Melanocyte of skin (primary cell): ENCODE measurements around the gene CD300LB. TPM values are rescaled to one million over a fixed set of nuclear protein-coding genes. Genes with fewer than 3 reads are reported as not detected.

Experiments
- total RNA-seq, 2 donors: library from RNA; depleted of rRNA; stranded (reverse); fragments of >200 nt; gene quantifications; 2 replicates each; pipeline ENCODE4 v1.2.3, GENCODE V29; 2012

Gene CD300LB
- not detected for total RNA-seq

GRCh38 chr17:74531231-74531761 lies at the start of gene CD300LB:
CD300LB (minus strand) TSS chr17:74531475; CDS start chr17:74531350, 125 bp downstream.

GRCh38 chr17:74567397-74567796 lies 36.1 kb upstream of the CD300LB start, which contains the start of gene CD300H:
CD300H (minus strand) TSS chr17:74567509.

GRCh38 chr17:74545843-74546230 lies 14.6 kb upstream of the CD300LB start, which contains the start of gene CD300C:
CD300C (minus strand) TSS chr17:74546115; CDS start chr17:74545782, 333 bp downstream.

Other genes with a start within 250 kb of the CD300LB start
- not detected for gene KIF19, start 205.2 kb downstream of the CD300LB start, total RNA-seq
- not detected for gene BTBD17, start 169.6 kb downstream of the CD300LB start, total RNA-seq
- not detected for gene GPR142, start 164.0 kb downstream of the CD300LB start, total RNA-seq
- gene GPRC5C, start 99.4 kb downstream of the CD300LB start, total RNA-seq, result 1 to 10 TPM in 1 of 2 donors, under 1 TPM in 1; under 0.01 to 3.3 TPM
- gene CD300A, start 64.8 kb downstream of the CD300LB start, total RNA-seq, result not detected
- gene CD300C, start 14.6 kb upstream of the CD300LB start, total RNA-seq, result not detected
- not detected for gene CD300H, start 36.0 kb upstream of the CD300LB start, total RNA-seq
- gene CD300LD, start 60.8 kb upstream of the CD300LB start, total RNA-seq, result not detected
- not detected for gene CD300E, start 92.3 kb upstream of the CD300LB start, total RNA-seq
- gene CD300LF, start 181.4 kb upstream of the CD300LB start, total RNA-seq, result not detected
- under 1 TPM in 1 of 2 donors, not detected in 1; under 0.01 TPM for gene RAB37, start 205.8 kb upstream of the CD300LB start, total RNA-seq
- gene NHERF1, start 217.2 kb upstream of the CD300LB start, total RNA-seq, result 10 to 100 TPM in 1 of 2 donors, 1 to 10 TPM in 1; 8.9 to 21.6 TPM
- 10 to 100 TPM; 18.6 to 23.0 TPM for gene NAT9, start 244.9 kb upstream of the CD300LB start, total RNA-seq